GM19240 (cell line): ENCODE data around the gene WFDC1.
"Not testable (repeated sequence)": the region's sequence is repeated elsewhere in the genome, so short reads cannot be mapped to it uniquely, and the experiment has no call there.

Source experiments
- DNase-seq: peaks from one replicate; pipeline ENCODE4 v3.0.0; 2011; ENCODE audit warnings: low spot score; ENCODE audit not compliant: insufficient read length

WFDC1 gene

GRCh38 chr16:84327926-84328505 is 33.3 kb downstream of the WFDC1 start:
- no peak for DNase-seq

- no peak for DNase-seq
Observed at GRCh38 chr16:84329016-84329415, 34.3 kb downstream of the WFDC1 start.

- DNase-seq: no peak
Observed at GRCh38 chr16:84329843-84330684, 35.4 kb downstream of the WFDC1 start.

- DNase-seq: no peak
Observed at GRCh38 chr16:84330685-84331050, 36.0 kb downstream of the WFDC1 start.

GRCh38 chr16:84331998-84332780 is 37.5 kb downstream of the WFDC1 start:
- no peak for DNase-seq

- no peak for DNase-seq
Observed at GRCh38 chr16:84332975-84333684, 38.5 kb downstream of the WFDC1 start.

- DNase-seq: no peak
Observed at GRCh38 chr16:84334058-84334457, 39.4 kb downstream of the WFDC1 start.

GRCh38 chr16:84334482-84334881 is 39.8 kb downstream of the WFDC1 start:
- DNase-seq: no peak

GRCh38 chr16:84337236-84337635 is 42.6 kb downstream of the WFDC1 start:
- DNase-seq: not testable (repeated sequence)

- no peak for DNase-seq
Observed at GRCh38 chr16:84339311-84339710, 44.6 kb downstream of the WFDC1 start.

GRCh38 chr16:84339766-84340165 is 45.1 kb downstream of the WFDC1 start:
- no peak for DNase-seq

GRCh38 chr16:84340325-84341040 is 45.8 kb downstream of the WFDC1 start:
- no peak for DNase-seq

GRCh38 chr16:84341528-84342295 is 47.0 kb downstream of the WFDC1 start:
- DNase-seq: no peak

- DNase-seq: not testable (repeated sequence)
Observed at GRCh38 chr16:84343800-84344199, 49.1 kb downstream of the WFDC1 start.

- DNase-seq: no peak
Observed at GRCh38 chr16:84344781-84345180, 50.1 kb downstream of the WFDC1 start.

GRCh38 chr16:84347161-84347560 is 52.5 kb downstream of the WFDC1 start:
- no peak for DNase-seq

- DNase-seq: no peak
Observed at GRCh38 chr16:84348386-84348888, 53.8 kb downstream of the WFDC1 start.

- no peak for DNase-seq
Observed at GRCh38 chr16:84349862-84350684, 55.4 kb downstream of the WFDC1 start.
